NCI-H1105 (cell line): ENCODE data around the gene IL36A.

Source experiments
- DNase-seq: peaks from one replicate; lab custom pipeline; 2025; lab: John Stamatoyannopoulos, UW

The IL36A gene

GRCh38 chr2:113050921-113051895 is 45.9 kb downstream of the IL36A start:
- DNase-seq, result no peak

DNA sequence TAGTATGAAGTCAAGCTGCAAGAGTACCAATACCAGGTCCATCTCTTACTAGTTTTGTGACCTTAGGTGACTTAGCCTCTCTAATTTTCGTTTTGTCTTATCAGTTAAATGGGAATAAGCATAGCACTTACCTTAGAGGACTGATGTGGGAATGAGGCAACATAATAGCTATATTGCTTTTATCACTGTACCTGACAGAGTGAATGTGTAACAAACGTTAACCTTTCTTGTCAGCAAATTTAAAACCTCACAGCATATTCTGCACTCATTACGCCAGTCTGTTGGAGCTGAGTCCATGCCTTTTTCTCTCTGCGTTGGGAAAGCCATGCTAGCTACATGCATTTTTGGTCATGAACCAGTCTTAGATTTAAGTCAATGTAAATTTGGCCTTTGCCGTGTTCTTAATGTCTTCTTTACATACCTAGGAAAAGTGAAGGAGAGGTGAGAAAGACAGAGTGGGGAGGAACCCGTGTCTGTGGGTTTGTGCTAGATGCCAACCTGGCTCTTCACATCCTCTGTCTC is 47.2 kb downstream of the IL36A start, which contains the start of gene IL36B:
Gene IL36B (minus strand): TSS at position 472 of the 522 bp plus-strand sequence.
- no peak for DNase-seq

DNA sequence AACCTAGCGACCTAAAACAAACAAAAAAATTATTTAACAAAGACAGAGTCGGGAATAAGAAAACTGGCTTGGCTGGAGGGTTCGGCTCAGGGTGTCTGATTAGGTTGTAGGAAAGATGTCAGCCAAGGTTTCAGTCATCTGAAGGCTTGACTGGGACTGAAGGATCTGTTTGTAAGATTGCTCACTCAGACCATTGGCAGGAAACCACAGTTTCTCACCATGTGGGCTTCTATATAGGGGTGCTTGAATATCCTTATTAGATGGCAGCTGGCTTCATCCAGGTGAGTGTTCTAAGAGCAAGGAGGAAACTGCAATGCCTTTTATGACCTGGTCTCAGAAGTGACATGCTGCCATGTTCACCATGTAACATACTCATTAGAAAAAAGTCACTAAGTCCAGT is 48.4 kb downstream of the IL36A start:
- DNase-seq, result no peak

- DNase-seq, result no peak
These were observed 48.8 kb downstream of the IL36A start for GRCh38 chr2:113054066-113054465.

- DNase-seq, result no peak
These were observed 51.3 kb downstream of the IL36A start for GRCh38 chr2:113056521-113056920.

DNA sequence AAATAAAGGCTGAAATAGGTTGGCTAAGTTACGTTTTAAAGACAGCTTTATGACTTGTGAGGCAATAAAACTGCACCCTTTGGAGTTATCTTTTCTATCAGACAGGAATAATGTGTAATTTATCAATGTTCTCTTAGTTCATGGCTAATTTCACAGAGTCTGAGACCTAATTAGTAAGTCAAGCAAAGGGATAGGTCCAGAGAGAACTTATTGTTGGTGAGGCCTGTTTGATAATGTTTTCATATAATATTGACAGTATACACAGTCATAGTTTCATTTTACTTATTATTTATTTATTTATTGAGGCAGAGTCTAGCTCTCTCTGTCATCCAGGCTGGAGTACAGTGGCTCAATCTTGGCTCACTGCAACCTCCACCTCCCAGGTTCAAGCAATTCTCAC is 51.9 kb downstream of the IL36A start:
- no peak for DNase-seq
